AG20443 (cell line): Measurements from ENCODE around the gene RGSL1.
A peak's percentile ranks its signal among the peaks of the same experiment; 100 is the strongest.
"Not testable (repeated sequence)": the region's sequence is repeated elsewhere in the genome, so short reads cannot be mapped to it uniquely, and the experiment has no call there.

Experiments used
- DNase-seq: peaks from one replicate; pipeline ENCODE4 v3.0.0; 2012; ENCODE audit warnings: low spot score, mixed read lengths

The RGSL1 gene

GRCh38 chr1:182446033-182446669, 3.8 kb upstream of the RGSL1 start:
- DNase-seq: peak; percentile 70

GRCh38 chr1:182447124-182447523, 2.8 kb upstream of the RGSL1 start:
- not testable (repeated sequence) for DNase-seq

GRCh38 chr1:182447660-182448059, 2.3 kb upstream of the RGSL1 start:
- DNase-seq: no peak

- DNase-seq: no peak
These were observed 3.7 kb downstream of the RGSL1 start for GRCh38 chr1:182453631-182454030.

- DNase-seq: no peak
These were observed 7.9 kb downstream of the RGSL1 start for GRCh38 chr1:182457844-182458243.

DNA sequence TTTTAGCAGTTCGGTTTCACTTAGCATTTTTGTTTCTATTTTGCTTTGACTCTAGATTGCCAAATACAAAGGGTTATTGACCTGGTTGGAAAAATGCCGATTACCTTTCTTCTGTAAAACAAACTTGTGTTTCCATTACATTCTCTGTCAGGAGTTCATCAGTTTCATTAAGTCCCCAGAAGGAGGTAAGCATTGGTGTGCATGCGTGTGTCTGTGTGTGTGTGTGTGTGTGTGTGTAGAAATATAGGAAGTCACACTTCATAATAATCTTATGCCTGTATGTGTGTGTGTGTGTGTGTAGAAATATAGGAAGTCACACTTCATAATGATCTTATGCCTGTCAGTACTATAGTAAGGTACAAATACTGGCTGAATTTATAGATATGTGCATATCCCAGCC, 10.0 kb downstream of the RGSL1 start:
- no peak for DNase-seq

- no peak for DNase-seq
These were observed 10.6 kb downstream of the RGSL1 start for GRCh38 chr1:182460550-182460951.

DNA sequence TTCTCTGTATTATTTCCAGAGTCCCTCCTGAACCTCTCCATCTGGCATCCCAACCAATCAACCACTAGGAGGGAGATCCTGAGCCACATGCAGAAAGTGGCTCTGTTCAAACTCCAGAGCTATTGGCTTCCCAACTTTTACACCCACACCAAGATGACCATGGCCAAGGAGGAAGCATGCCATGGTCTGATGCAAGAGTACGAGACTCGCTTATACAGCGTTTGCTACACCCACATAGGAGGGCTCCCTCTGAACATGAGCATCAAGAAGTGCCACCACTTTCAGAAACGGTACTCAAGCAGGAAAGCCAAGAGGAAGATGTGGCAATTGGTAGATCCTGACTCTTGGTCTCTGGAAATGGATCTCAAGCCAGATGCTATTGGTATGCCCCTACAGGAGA, 23.6 kb downstream of the RGSL1 start:
- no peak for DNase-seq

GRCh38 chr1:182476625-182477024, 26.7 kb downstream of the RGSL1 start:
- no peak for DNase-seq

DNA sequence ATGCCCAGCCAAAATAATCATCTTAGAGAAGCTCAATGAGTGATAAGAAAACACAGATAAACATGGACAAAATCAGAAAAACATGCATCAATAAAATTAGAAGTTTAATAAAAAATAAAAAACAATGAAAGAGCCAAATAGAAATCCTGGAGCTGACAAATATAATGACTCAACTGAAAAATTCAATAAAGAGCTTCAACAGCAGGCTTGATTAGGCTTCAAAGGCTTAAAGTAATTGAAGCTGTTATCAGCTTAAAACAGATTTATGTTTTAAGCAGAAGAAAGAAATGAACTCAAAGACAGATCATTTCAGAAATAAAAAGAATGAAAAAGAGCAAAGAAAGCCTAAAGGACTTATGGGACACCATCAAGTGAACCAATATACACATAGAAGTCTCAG, 28.3 kb downstream of the RGSL1 start:
- DNase-seq: no peak

GRCh38 chr1:182484067-182484466, 34.1 kb downstream of the RGSL1 start:
- no peak for DNase-seq

DNA sequence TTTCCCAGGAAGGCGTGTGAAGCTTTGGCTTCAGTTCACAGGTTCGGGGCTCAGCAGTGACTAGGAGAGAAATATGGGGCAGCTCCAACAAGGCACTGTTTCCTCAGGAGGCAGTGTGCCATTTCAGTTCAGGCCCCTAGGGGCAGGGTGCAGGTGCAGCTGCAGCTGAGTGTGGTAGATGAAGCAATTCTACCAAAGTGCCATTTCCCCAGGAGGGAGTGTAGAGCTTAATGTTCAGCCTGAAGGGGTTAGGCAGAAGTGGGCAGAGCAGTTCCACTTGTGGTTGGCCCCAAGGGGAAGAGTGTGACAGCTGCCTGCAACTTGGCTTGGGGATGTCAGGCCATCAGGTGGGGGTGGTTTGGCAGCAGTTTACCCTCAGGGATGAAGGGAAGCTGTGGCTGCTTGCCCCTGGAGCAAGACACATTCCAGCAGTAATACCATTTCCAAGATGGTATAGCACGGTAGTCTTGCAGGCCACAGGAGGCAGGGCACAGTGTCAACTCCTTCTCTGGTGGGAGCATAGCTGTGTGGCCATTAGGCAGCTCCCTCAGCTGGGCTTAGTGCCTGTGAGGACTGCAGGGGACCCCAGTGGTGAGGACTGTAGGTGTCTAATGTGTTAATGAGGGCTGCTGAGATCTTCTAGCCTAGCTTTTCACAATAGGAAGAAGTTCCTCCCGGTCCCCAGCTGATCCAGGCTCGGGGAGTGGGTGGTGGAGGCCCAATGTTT, 34.7 kb downstream of the RGSL1 start:
- no peak for DNase-seq

GRCh38 chr1:182485861-182486260, 35.9 kb downstream of the RGSL1 start:
- DNase-seq: no peak

- DNase-seq: no peak
These were observed 38.9 kb downstream of the RGSL1 start for GRCh38 chr1:182488803-182489202.

GRCh38 chr1:182493063-182493462, 43.1 kb downstream of the RGSL1 start:
- DNase-seq: no peak

DNA sequence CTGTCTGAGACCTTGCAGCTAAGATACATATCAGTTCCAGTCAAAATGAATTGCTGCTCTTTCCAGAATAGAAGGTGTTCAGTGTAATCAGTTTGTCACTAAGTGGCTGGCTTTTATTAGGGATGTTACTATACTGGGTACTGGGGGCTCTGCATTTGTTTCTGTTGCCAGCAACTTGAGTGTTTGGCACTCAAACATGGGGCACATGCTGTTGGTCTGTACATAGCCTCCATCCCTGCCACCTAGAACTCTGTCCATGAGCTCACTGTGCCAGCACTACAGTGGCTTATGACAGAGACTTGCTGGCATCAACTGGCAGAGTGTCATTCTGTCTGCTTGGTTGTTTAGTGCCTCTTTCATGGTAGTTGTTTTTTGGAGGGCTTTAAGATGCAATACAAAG, 45.1 kb downstream of the RGSL1 start:
- DNase-seq: no peak

GRCh38 chr1:182495693-182496092, 45.7 kb downstream of the RGSL1 start:
- no peak for DNase-seq

- no peak for DNase-seq
These were observed 57.7 kb downstream of the RGSL1 start for GRCh38 chr1:182507685-182508084.

GRCh38 chr1:182515556-182515955, 65.6 kb downstream of the RGSL1 start:
- no peak for DNase-seq

DNA sequence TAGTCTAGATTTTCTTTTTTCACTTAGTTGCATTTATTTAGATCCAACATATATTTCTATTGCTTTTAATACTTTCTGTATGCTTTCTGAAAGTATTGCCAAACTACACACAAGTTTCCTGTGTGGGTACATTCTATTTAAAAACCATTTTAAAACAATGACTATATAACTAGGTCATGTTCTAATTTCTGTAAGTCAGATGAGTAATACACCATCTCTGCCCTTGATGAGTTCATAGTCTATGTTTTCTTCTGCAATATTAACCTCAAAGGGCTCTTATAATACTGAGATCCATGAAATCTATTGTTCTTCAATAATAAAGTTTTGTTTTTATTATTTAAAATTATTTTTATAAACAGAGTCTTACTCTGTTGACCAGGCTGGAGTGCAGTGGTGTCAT, 70.8 kb downstream of the RGSL1 start:
- no peak for DNase-seq

DNA sequence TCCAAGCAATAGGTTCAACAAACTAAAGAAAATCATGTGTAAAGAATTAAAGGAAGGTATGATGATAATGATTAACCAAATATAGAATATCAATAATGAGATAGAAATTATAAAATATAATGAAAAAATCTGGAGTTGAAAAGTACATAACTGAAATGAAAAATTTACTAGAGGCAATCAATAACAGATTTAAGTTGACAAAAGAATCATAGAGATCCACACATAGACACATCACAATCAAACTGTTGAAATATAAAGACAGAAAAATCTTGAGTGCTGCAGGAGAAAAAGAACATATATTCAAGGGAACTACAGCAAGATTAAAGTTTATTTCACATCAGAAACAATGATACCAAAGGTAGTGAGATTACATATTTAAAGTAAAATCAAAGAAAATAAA, 75.4 kb downstream of the RGSL1 start:
- DNase-seq: no peak

DNA sequence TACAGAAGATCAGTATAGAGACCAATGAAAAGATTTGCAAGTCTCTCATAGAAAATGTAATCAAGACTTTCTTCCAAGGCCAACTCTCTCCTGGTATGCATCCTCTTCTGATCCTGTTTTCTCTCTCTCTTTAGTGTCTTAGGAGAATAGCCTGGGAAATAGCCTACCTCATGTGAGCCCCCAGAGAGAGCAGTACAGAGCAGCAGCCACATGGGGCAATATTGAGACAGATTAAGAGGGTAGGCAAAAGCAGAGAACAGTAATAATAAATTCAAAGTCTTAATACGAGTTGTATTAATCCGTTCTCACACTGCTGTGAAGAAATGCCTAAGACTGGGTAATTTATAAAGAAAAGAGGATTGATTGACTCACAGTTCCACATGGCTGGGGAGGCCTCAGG, 77.7 kb downstream of the RGSL1 start:
- DNase-seq: no peak

- not testable (repeated sequence) for DNase-seq
These were observed 78.3 kb downstream of the RGSL1 start for GRCh38 chr1:182528206-182528605.

GRCh38 chr1:182533896-182534295, 84.0 kb downstream of the RGSL1 start:
- no peak for DNase-seq
